GM19239 (cell line): ENCODE data around the gene HACD1.
"Not testable (repeated sequence)": the region's sequence is repeated elsewhere in the genome, so short reads cannot be mapped to it uniquely, and the experiment has no call there.

Experiments used
- DNase-seq: peaks from one replicate; pipeline ENCODE4 v3.0.0; 2011; ENCODE audit warnings: low spot score; ENCODE audit not compliant: insufficient read length
- FAIRE-seq: peaks from 2 replicates; lab custom pipeline; 2011; peaks lifted over from hg19 to GRCh38; lab: Jason Lieb, UNC

Gene HACD1

GRCh38 chr10:17587321-17587720, 29.9 kb downstream of the HACD1 start:
- FAIRE-seq: peak; percentile 54
- DNase-seq: not testable (repeated sequence)

- DNase-seq: no peak
- FAIRE-seq: peak; percentile 92
Measured at GRCh38 chr10:17586821-17587234, 30.3 kb downstream of the HACD1 start.

- no peak for DNase-seq
- peak; percentile 51 for FAIRE-seq
Measured at GRCh38 chr10:17585016-17585415, 32.2 kb downstream of the HACD1 start.

GRCh38 chr10:17580885-17581284, 36.3 kb downstream of the HACD1 start:
- DNase-seq (no peak), FAIRE-seq (peak; percentile 31)

- no peak for DNase-seq
- FAIRE-seq: peak; percentile 56
Measured at GRCh38 chr10:17578603-17579002, 38.6 kb downstream of the HACD1 start.

- DNase-seq (no peak), FAIRE-seq (no peak)
Measured at GRCh38 chr10:17576768-17577167, 40.4 kb downstream of the HACD1 start.

- FAIRE-seq (no peak), DNase-seq (no peak)
Measured at GRCh38 chr10:17564911-17565310, 52.3 kb downstream of the HACD1 start.

- DNase-seq (no peak), FAIRE-seq (no peak)
Measured at GRCh38 chr10:17563452-17563851, 53.7 kb downstream of the HACD1 start.

- FAIRE-seq (no peak), DNase-seq (no peak)
Measured at GRCh38 chr10:17562614-17563013, 54.6 kb downstream of the HACD1 start.

GRCh38 chr10:17561111-17561510, 56.1 kb downstream of the HACD1 start:
- no peak for FAIRE-seq
- DNase-seq: no peak

GRCh38 chr10:17557459-17557858, 59.7 kb downstream of the HACD1 start:
- FAIRE-seq (no peak), DNase-seq (no peak)

GRCh38 chr10:17548770-17549169, 68.4 kb downstream of the HACD1 start:
- no peak for FAIRE-seq
- DNase-seq: no peak

GRCh38 chr10:17548162-17548561, 69.0 kb downstream of the HACD1 start:
- no peak for DNase-seq
- FAIRE-seq: no peak

GRCh38 chr10:17547060-17547459, 70.1 kb downstream of the HACD1 start:
- FAIRE-seq: no peak

GRCh38 chr10:17544465-17544864, 72.7 kb downstream of the HACD1 start:
- no peak for DNase-seq

More at GRCh38 chr10:17547060-17547459, 70.1 kb downstream of the HACD1 start:
- no peak for DNase-seq

More at GRCh38 chr10:17544465-17544864, 72.7 kb downstream of the HACD1 start:
- no peak for FAIRE-seq
